OCI-LY7 (cell line): ENCODE data around the gene PARD3B. TPM values are rescaled to one million over a fixed set of nuclear protein-coding genes. Genes with fewer than 3 reads are reported as not detected.

Experiments used
- BruUV-seq: library from RNA; stranded (reverse); fragments of 400-500 nt; replicated peaks from 2 replicates; lab custom pipeline; 2021; lab: Mats Ljungman, UMichigan
- CTCF ChIA-PET: fragments of 300-600 bp; sonication (Branson Sonifier 250); formaldehyde crosslinking; loops from one replicate; lab custom pipeline; 2022; ENCODE audit warnings: antibody characterized with exemption; ENCODE audit not compliant: unreplicated experiment; lab: Charles Lee
- POLR2A ChIA-PET: fragments of 300-600 bp; sonication (Branson Sonifier 250); formaldehyde crosslinking; loops from one replicate; lab custom pipeline; 2022; ENCODE audit warnings: antibody characterized with exemption; lab: Charles Lee
- DNase-seq: peaks from one replicate; pipeline ENCODE4 v3.0.0-alpha.2; 2015; ENCODE audit warnings: low spot score
- H2AFZ ChIP-seq: fragments of 200-600 bp; sonication (generic), shearing (Covaris generic); 2 replicates; pipeline ENCODE4 v1.6.1; 2014; ENCODE audit warnings: mild to moderate bottlenecking, antibody characterized with exemption, low read length, moderate library complexity
- H3K27ac ChIP-seq: fragments of 200-600 bp; sonication (generic); 2 replicates; pipeline ENCODE4 v1.5.1; 2014; ENCODE audit warnings: mixed run types, low read depth, mild to moderate bottlenecking, moderate library complexity, low read length, inconsistent platforms; ENCODE audit not compliant: poor library complexity, severe bottlenecking
- H3K36me3 ChIP-seq: fragments of 200-600 bp; sonication (generic); 2 replicates; pipeline ENCODE4 v1.6.1; 2014; ENCODE audit warnings: mild to moderate bottlenecking, antibody characterized with exemption, low read length, moderate library complexity, mixed read lengths; ENCODE audit not compliant: insufficient read depth
- H3K4me1 ChIP-seq: fragments of 200-600 bp; sonication (generic); 2 replicates; pipeline ENCODE4 v1.5.1; 2014; ENCODE audit warnings: mild to moderate bottlenecking, low read length; ENCODE audit not compliant: insufficient read depth, poor library complexity, severe bottlenecking
- H3K4me2 ChIP-seq: fragments of 200-600 bp; sonication (generic); 2 replicates; pipeline ENCODE4 v1.6.1; 2014; ENCODE audit warnings: mild to moderate bottlenecking, low read length
- H3K4me3 ChIP-seq: fragments of 200-600 bp; sonication (generic); 2 replicates; pipeline ENCODE4 v1.5.1; 2014; ENCODE audit warnings: mild to moderate bottlenecking, low read depth, low read length; ENCODE audit not compliant: poor library complexity, severe bottlenecking
- H3K79me2 ChIP-seq: fragments of 200-600 bp; sonication (generic); 2 replicates; pipeline ENCODE4 v1.6.1; 2016; ENCODE audit warnings: low read depth, mild to moderate bottlenecking, low read length, moderate library complexity, mixed read lengths; ENCODE audit not compliant: insufficient read depth
- H3K9me2 ChIP-seq: fragments of 200-600 bp; sonication (generic); 2 replicates; pipeline ENCODE4 v1.6.1; 2016; ENCODE audit warnings: mild to moderate bottlenecking, low read length, mixed read lengths; ENCODE audit not compliant: insufficient read depth
- H3K9me3 ChIP-seq: fragments of 200-600 bp; sonication (generic); 2 replicates; pipeline ENCODE4 v1.6.1; 2014; ENCODE audit warnings: mild to moderate bottlenecking, mixed run types, low read length, mixed read lengths
- H4K20me1 ChIP-seq: fragments of 200-600 bp; sonication (generic); 2 replicates; pipeline ENCODE4 v1.6.1; 2014; ENCODE audit warnings: mild to moderate bottlenecking, antibody characterized with exemption, low read length, moderate library complexity, mixed read lengths; ENCODE audit not compliant: insufficient read depth
- CTCF ChIP-seq: fragments of 200-600 bp; sonication (generic); conservative IDR thresholded peaks from 2 replicates; pipeline ENCODE4 v1.5.1; 2014; ENCODE audit warnings: mild to moderate bottlenecking, antibody characterized with exemption, low read length, moderate library complexity, mixed read lengths
- EZH2phosphoT487 ChIP-seq: fragments of 200-600 bp; sonication (generic); IDR thresholded peaks from 2 replicates; pipeline ENCODE4 v1.6.1; 2018; ENCODE audit warnings: low read depth, borderline replicate concordance, mild to moderate bottlenecking, mixed run types, antibody characterized with exemption, low read length, moderate library complexity, mixed read lengths
- intact Hi-C: fragments of 100-400 bp; cut with micrococcal nuclease; formaldehyde crosslinking; loops from one replicate; pipeline ENCODE4 v1.10.0; 2022; ENCODE audit not compliant: unreplicated experiment
- total RNA-seq, 2 experiments: library from RNA; depleted of rRNA in 1 of 2; stranded (reverse); fragments of >200 nt in 1 of 2; shearing (Covaris generic) in 1 of 2; gene quantifications; 2 replicates each; pipeline ENCODE4 v1.2.3, GENCODE V29; 2014 to 2022

PARD3B gene
- total RNA-seq, 2 experiments from 2014 or later, result not detected

- no peak for DNase-seq
- Histone ChIP-seq H3K4me2 (no peak overlapping the region), H3K4me3 (no peak overlapping the region), H3K9me2 (no peaks in the 10 kb centered on the region), H3K9me3 (no peaks in the 10 kb centered on the region), H3K79me2 (no peaks in the 10 kb centered on the region), H3K36me3 (no peaks in the 10 kb centered on the region), H2AFZ (no peak overlapping the region), H4K20me1 (no peaks in the 10 kb centered on the region), H3K4me1 (no peaks in the 10 kb centered on the region), H3K27ac (no peak overlapping the region)
- ChIA-PET CTCF (no interaction called here), POLR2A (no interaction called here)
- no TSS peak for BruUV-seq
- intact Hi-C loops, result no loop called here
- TF ChIP-seq EZH2phosphoT487, result no peak
- TF ChIP-seq CTCF, result no peak
These were observed 533.5 kb downstream of the PARD3B start for GRCh38 chr2:205078762-205079161.

GRCh38 chr2:205079173-205079572 lies 533.9 kb downstream of the PARD3B start:
- H2AFZ ChIP-seq, result no peak overlapping the region
- no peaks in the 10 kb centered on the region for H3K9me3 ChIP-seq
- BruUV-seq, result no TSS peak
- no peaks in the 10 kb centered on the region for H3K36me3 ChIP-seq
- no peak for DNase-seq
- no peak for TF ChIP-seq EZH2phosphoT487
- no peak for TF ChIP-seq CTCF
- ChIA-PET CTCF (no interaction called here), POLR2A (no interaction called here)
- no peaks in the 10 kb centered on the region for H3K9me2 ChIP-seq
- no peak overlapping the region for H3K4me2 ChIP-seq
- intact Hi-C loops, result no loop called here
- H3K4me3 ChIP-seq, result no peak overlapping the region
- no peaks in the 10 kb centered on the region for H3K79me2 ChIP-seq
- H3K27ac ChIP-seq, result no peak overlapping the region
- H4K20me1 ChIP-seq, result no peaks in the 10 kb centered on the region
- no peaks in the 10 kb centered on the region for H3K4me1 ChIP-seq

- Histone ChIP-seq H3K4me1 (no peaks in the 10 kb centered on the region), H3K36me3 (no peaks in the 10 kb centered on the region), H3K9me3 (no peaks in the 10 kb centered on the region), H3K9me2 (no peaks in the 10 kb centered on the region), H3K4me3 (no peak overlapping the region), H3K79me2 (no peaks in the 10 kb centered on the region), H3K4me2 (no peak overlapping the region), H4K20me1 (no peaks in the 10 kb centered on the region), H3K27ac (no peak overlapping the region), H2AFZ (no peak overlapping the region)
- POLR2A ChIA-PET, result no interaction called here
- BruUV-seq, result no TSS peak
- CTCF ChIA-PET, result no interaction called here
- TF ChIP-seq CTCF, result no peak
- TF ChIP-seq EZH2phosphoT487, result no peak
- intact Hi-C loops, result no loop called here
- DNase-seq, result no peak
These were observed 541.4 kb downstream of the PARD3B start for GRCh38 chr2:205086662-205087061.
